ENCODE results near the gene FBXL17. TPM values are rescaled to one million over a fixed set of nuclear protein-coding genes. Genes with fewer than 3 reads are reported as not detected.

FBXL17 gene
- polyA plus RNA-seq, 1 of the 3 experiments (the other 2 are of a cell fraction), result 4.4 TPM

DNA sequence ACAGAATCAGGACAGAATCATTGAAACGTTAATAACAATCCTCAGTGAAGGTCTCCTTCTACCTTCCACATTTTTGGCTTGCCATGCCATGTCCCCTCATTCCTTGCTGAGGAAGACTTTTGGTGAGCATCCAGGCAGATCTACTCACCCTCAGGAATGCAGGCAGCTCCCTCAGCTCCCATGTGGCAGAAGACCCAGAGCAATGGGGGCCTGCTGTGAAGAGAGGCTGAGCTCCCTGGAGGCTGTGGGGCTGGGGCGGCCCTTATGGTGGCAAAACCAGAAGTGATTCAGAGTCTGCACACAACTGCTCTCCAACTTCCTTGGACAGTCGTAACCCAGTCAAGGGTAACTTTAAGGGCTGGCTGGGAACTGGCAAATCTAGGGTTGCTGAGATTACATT lies 463.9 kb downstream of the FBXL17 start:
- TF ChIP-seq RAD21 (IDR thresholded peaks at IDR 0.05; ENCODE audit: low read length) (no peak), ELF1 (IDR thresholded peaks at IDR 0.05) (no peak), FOXJ3 (CRISPR knock-in tag; IDR thresholded peaks at IDR 0.05) (no peak), JUND (IDR thresholded peaks at IDR 0.05) (no peak), SMC3 (IDR thresholded peaks at IDR 0.05; ENCODE audit: low read depth, low read length) (no peak), GABPA (IDR thresholded peaks at IDR 0.05; ENCODE audit: low read depth) (no peak)
- TF ChIP-seq, protein P1, sequence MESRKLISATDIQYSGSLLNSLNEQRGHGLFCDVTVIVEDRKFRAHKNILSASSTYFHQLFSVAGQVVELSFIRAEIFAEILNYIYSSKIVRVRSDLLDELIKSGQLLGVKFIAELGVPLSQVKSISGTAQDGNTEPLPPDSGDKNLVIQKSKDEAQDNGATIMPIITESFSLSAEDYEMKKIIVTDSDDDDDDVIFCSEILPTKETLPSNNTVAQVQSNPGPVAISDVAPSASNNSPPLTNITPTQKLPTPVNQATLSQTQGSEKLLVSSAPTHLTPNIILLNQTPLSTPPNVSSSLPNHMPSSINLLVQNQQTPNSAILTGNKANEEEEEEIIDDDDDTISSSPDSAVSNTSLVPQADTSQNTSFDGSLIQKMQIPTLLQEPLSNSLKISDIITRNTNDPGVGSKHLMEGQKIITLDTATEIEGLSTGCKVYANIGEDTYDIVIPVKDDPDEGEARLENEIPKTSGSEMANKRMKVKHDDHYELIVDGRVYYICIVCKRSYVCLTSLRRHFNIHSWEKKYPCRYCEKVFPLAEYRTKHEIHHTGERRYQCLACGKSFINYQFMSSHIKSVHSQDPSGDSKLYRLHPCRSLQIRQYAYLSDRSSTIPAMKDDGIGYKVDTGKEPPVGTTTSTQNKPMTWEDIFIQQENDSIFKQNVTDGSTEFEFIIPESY (IDR thresholded peaks at IDR 0.05; ENCODE audit: borderline replicate concordance, low read depth), result no peak
- TF ChIP-seq, protein P2, sequence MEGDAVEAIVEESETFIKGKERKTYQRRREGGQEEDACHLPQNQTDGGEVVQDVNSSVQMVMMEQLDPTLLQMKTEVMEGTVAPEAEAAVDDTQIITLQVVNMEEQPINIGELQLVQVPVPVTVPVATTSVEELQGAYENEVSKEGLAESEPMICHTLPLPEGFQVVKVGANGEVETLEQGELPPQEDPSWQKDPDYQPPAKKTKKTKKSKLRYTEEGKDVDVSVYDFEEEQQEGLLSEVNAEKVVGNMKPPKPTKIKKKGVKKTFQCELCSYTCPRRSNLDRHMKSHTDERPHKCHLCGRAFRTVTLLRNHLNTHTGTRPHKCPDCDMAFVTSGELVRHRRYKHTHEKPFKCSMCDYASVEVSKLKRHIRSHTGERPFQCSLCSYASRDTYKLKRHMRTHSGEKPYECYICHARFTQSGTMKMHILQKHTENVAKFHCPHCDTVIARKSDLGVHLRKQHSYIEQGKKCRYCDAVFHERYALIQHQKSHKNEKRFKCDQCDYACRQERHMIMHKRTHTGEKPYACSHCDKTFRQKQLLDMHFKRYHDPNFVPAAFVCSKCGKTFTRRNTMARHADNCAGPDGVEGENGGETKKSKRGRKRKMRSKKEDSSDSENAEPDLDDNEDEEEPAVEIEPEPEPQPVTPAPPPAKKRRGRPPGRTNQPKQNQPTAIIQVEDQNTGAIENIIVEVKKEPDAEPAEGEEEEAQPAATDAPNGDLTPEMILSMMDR (IDR thresholded peaks at IDR 0.05), result no peak
- Histone ChIP-seq H3K4me1 (ENCODE audit: control insufficient read depth in 1 of 2, insufficient read depth in 2 of 2, low read depth in 1 of 2, low read length in 1 of 2) (no peaks in the 10 kb centered on the region; a peak in 1 of 4 replicates), H3K4me2 (no peak overlapping the region), H2AFZ (ENCODE audit: low read depth) (no peak overlapping the region), H3K9ac (no peak overlapping the region), H3F3A (replicated peaks; ENCODE audit: insufficient read depth) (no peaks in the 10 kb centered on the region), H3K4me3 (ENCODE audit: low read depth in 2 of 2, low read length in 1 of 2) (no peak overlapping the region), H3K36me3 (replicated peaks in 1 of 2; ENCODE audit: control insufficient read depth in 1 of 2, insufficient read depth in 2 of 2, low read length in 1 of 2) (no peaks in the 10 kb centered on the region), H3K27me3 (ENCODE audit: insufficient read depth) (no peaks in the 10 kb centered on the region), H3K9me3 (no peaks in the 10 kb centered on the region), H3K79me2 (ENCODE audit: insufficient read depth) (no peaks in the 10 kb centered on the region), H4K20me1 (ENCODE audit: insufficient read depth) (no peaks in the 10 kb centered on the region), H3K27ac (ENCODE audit: low read depth in 2 of 2, low read length in 1 of 2) (no peak overlapping the region), H3K9me2 (no peaks in the 10 kb centered on the region)
- CTCF ChIA-PET, result no interaction called here
- POLR2A ChIA-PET, result no interaction called here
- DNase-seq, result no peak
- WGBS (ENCODE audit: low lambda C conversion rate), result 100% methylated on average over 2 of the region's 3 CpGs

DNA sequence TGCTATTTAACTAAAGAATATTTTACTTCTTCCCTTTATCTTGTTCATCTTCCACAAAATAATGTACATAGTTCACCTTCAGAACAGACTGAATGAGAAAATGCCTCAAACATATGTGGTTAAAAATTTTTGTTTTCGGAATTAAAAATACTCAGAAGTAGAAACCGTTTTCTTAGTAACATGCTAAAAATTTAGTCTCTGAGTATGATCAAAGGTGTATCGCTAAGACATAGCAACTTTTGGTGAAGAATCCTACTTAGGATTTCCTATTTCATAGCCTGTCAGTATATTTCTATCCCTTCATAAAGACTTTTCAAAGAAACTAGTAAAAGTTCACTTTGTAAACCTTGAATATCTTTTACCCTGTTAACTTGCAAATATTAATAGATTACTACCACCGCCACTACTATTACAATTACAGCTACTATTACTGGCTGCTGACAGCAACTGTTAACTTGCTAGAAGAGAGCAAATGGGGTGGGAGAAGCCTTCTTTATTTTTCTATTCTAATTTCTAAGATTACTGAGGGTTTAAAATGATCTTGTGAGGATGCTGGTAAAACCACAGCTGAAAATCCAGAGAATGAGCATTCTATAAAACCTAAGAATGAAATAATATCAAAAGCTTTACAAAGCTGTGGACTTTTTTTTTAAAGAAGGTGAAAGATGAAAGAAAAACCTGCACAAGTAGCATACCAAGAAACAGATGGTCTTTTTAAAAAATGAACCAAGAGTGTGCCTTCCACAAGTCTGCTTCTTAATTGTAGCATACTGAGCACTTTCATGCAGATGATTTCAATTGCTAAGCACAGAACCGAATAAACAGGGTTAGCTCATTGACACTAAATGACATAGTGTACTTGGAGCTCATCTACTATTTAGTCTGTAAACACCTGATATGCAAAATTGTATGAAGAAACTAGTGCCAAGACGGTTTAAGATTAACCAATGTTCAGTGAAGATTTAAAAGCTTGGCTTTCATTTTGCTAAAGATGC lies 464.9 kb downstream of the FBXL17 start:
- DNase-seq, result no peak
- no peaks in the 10 kb centered on the region for H3K79me2 ChIP-seq (ENCODE audit: insufficient read depth)
- no peak overlapping the region for H3K27ac ChIP-seq (ENCODE audit: low read depth in 2 of 2, low read length in 1 of 2)
- H3K4me1 ChIP-seq (ENCODE audit: control insufficient read depth in 1 of 2, insufficient read depth in 2 of 2, low read depth in 1 of 2, low read length in 1 of 2), result no peaks in the 10 kb centered on the region; a peak in 1 of 4 replicates
- TF ChIP-seq, protein P3, sequence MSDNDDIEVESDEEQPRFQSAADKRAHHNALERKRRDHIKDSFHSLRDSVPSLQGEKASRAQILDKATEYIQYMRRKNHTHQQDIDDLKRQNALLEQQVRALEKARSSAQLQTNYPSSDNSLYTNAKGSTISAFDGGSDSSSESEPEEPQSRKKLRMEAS (IDR thresholded peaks at IDR 0.05; ENCODE audit: low read depth), result no peak
- H3F3A ChIP-seq (replicated peaks; ENCODE audit: insufficient read depth), result no peaks in the 10 kb centered on the region
- no peaks in the 10 kb centered on the region for H3K9me3 ChIP-seq
- no peak overlapping the region for H2AFZ ChIP-seq (ENCODE audit: low read depth)
- no peaks in the 10 kb centered on the region for H4K20me1 ChIP-seq (ENCODE audit: insufficient read depth)
- H3K9ac ChIP-seq, result no peak overlapping the region
- 91% methylated on average over 6 of the region's 6 CpGs for WGBS (ENCODE audit: low lambda C conversion rate)
- no peak overlapping the region for H3K4me2 ChIP-seq
- no peaks in the 10 kb centered on the region for H3K36me3 ChIP-seq (replicated peaks in 1 of 2; ENCODE audit: control insufficient read depth in 1 of 2, insufficient read depth in 2 of 2, low read length in 1 of 2)
- H3K4me3 ChIP-seq (ENCODE audit: low read depth in 2 of 2, low read length in 1 of 2), result no peak overlapping the region
- no peaks in the 10 kb centered on the region for H3K9me2 ChIP-seq
- H3K27me3 ChIP-seq (ENCODE audit: insufficient read depth), result no peaks in the 10 kb centered on the region
- CTCF ChIA-PET, result no interaction called here
- POLR2A ChIA-PET, result no interaction called here

Data from SK-N-SH (cell line).